Breast epithelium (tissue), 3 donors: ENCODE data around the gene CEP20.

Experiments
- POLR2A ChIP-seq: fragments of 450-650 bp; IDR thresholded peaks from one replicate; pipeline ENCODE4 v1.6.1; 2016; ENCODE audit warnings: antibody characterized with exemption, mild to moderate bottlenecking, moderate library complexity
- POLR2AphosphoS5 ChIP-seq, 3 donors: sonication (generic); formaldehyde crosslinking; IDR thresholded peaks; one replicate each; pipeline ENCODE4 v1.6.1; 2017; ENCODE audit warnings: antibody characterized with exemption in 3 of 3
- TF ChIP-seq, protein P1 (sequence below), 3 donors: fragments of 450-650 bp; IDR thresholded peaks; one replicate each; pipeline ENCODE4 v1.5.1; 2016 to 2017; ENCODE audit warnings: antibody characterized with exemption in 3 of 3, mild to moderate bottlenecking in 3 of 3, moderate library complexity in 3 of 3

DNA sequence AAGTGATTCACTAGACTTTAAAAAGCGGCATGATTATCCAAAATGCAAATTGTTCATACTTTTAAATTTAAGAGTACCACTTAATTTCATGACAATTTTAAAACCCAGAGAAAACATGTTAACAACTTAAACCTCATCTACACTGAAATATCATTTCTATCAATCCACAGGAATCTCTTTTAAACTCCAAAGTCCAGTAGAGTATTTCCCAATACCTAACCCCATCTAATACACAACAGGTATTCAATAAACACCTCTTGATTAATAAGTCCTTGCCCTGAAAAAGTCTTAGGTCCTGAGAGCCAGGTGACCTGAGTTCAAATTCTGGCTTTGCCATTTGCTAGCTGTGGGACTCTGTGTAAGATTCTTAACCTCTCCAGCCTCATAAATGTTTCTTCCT, 14.7 kb downstream of the CEP20 start:
- TF ChIP-seq, protein P1, sequence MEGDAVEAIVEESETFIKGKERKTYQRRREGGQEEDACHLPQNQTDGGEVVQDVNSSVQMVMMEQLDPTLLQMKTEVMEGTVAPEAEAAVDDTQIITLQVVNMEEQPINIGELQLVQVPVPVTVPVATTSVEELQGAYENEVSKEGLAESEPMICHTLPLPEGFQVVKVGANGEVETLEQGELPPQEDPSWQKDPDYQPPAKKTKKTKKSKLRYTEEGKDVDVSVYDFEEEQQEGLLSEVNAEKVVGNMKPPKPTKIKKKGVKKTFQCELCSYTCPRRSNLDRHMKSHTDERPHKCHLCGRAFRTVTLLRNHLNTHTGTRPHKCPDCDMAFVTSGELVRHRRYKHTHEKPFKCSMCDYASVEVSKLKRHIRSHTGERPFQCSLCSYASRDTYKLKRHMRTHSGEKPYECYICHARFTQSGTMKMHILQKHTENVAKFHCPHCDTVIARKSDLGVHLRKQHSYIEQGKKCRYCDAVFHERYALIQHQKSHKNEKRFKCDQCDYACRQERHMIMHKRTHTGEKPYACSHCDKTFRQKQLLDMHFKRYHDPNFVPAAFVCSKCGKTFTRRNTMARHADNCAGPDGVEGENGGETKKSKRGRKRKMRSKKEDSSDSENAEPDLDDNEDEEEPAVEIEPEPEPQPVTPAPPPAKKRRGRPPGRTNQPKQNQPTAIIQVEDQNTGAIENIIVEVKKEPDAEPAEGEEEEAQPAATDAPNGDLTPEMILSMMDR (IDR thresholded peaks at IDR 0.05) = no peak
- TF ChIP-seq POLR2A = no peak
- no peak for TF ChIP-seq POLR2AphosphoS5 (IDR thresholded peaks at IDR 0.05)
